AG10803 (cell line): ENCODE data around the gene PCSK2.
A peak's percentile ranks its signal among the peaks of the same experiment; 100 is the strongest.

Experiments
- DNase-seq: peaks from one replicate; pipeline ENCODE4 v3.0.0; 2010; ENCODE audit warnings: low read depth
- H3K4me3 ChIP-seq: 2 replicates; pipeline ENCODE4 v1.5.1; 2011; ENCODE audit warnings: mild to moderate bottlenecking, low read length, control low read depth
- TF ChIP-seq, protein P1 (sequence below): conservative IDR thresholded peaks from 2 replicates; pipeline ENCODE4 v1.5.1; 2011; ENCODE audit warnings: mild to moderate bottlenecking, low read length, control low read depth, inconsistent platforms

PCSK2 gene

DNA sequence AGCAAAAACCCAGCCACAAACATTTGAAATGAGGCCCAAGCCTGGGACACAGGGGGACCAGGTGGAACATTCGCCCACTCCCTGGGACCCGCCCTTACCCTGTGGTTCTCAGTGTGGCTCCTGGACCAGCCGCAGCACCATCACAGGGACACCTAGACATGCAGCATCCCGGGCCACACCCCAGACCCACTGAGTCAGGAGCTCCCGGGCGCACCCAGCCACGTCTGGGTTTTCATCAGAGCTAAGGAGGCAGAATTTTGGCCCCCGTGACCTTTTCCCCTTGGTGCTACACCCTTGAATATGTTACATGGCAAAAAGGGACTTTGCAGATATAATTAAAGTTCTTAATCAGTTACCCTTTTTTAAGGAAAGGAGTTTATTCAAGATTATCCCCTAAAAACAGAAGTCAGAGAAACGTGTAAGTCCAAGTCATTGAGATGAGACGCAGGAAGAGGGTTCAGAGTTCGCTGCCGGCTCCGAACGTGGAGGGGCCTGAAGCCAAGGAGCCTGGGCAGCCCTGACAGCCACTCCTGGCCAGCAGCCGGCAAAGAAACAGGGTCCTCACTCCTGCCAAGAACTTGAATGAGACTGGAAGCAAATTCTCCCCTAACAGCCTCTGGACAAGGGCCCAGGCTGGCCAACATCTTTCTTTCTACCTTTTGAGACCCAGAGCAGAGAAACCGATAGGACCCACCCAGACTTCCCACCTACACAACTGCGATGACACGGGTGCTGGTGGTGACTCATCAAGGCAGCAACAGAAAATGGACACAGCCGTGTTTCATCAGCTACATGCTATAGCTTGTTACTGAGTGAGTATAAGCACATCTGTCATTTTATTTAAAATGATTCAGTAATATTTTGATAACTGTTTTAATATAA, 279.0 kb downstream of the PCSK2 start:
- DNase-seq, result peak; percentile 10
- TF ChIP-seq, protein P1, sequence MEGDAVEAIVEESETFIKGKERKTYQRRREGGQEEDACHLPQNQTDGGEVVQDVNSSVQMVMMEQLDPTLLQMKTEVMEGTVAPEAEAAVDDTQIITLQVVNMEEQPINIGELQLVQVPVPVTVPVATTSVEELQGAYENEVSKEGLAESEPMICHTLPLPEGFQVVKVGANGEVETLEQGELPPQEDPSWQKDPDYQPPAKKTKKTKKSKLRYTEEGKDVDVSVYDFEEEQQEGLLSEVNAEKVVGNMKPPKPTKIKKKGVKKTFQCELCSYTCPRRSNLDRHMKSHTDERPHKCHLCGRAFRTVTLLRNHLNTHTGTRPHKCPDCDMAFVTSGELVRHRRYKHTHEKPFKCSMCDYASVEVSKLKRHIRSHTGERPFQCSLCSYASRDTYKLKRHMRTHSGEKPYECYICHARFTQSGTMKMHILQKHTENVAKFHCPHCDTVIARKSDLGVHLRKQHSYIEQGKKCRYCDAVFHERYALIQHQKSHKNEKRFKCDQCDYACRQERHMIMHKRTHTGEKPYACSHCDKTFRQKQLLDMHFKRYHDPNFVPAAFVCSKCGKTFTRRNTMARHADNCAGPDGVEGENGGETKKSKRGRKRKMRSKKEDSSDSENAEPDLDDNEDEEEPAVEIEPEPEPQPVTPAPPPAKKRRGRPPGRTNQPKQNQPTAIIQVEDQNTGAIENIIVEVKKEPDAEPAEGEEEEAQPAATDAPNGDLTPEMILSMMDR, result no peak
- H3K4me3 ChIP-seq, result peak overlapping the region; percentile 69

DNA sequence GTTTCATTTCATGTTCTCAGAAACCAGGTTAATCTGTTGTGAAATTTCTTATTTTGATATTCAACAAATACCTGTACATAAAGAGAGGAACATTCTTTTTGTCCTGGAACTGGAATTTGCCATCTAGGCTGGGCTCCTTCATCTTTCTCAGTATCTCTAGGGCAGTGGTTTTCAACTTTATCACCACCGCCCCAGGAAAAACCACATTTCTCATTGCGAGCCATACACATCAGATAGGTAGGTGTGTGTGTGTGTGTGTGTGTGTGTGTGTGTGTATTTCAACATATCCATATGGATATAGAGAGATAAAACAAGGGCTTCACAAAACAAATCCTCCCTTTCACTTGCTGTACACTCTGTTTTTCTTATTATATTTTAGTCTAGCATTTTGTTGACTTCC, 280.2 kb downstream of the PCSK2 start:
- TF ChIP-seq, protein P1, result no peak
- no peak overlapping the region for H3K4me3 ChIP-seq
- no peak for DNase-seq

DNA sequence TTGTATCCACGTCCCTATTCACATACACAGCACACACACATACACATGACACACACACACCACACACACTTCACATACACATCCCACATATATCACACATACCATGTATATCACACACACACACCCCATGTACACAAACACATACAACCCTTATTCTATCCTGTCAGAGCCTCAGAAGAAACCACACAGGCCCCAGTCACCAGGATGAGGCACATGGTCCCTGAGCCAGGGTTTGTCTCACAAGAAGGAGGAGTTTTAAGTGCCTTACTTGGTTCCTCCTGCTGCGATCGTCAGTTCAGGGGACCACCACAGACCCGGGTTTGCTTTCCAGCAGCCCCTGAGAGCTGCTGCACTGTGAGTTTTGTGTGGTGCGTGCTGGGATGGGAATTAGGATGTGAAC, 280.7 kb downstream of the PCSK2 start:
- no peak overlapping the region for H3K4me3 ChIP-seq
- DNase-seq, result no peak
- TF ChIP-seq, protein P1, result no peak

DNA sequence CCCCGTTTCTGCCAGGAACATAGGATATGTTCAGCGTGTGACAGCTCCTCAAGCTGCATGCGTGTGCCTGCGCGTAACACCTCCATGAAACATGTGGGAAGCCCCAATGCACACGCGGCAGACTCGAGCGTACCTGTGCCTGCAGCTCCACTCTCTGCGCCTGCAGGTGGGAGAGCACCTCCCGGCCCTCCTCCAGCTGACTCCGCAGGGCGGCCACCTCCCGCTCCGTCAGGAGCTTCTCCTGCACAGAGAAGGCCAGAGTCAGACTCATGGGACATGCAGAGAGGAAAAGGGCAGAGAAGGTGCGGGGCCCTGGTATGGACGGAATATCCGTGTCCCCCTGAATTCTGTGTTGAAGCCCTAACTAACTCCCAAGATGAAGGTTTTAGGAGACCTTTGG, 281.9 kb downstream of the PCSK2 start:
- H3K4me3 ChIP-seq, result no peak overlapping the region
- DNase-seq, result no peak
- TF ChIP-seq, protein P1, result no peak

DNA sequence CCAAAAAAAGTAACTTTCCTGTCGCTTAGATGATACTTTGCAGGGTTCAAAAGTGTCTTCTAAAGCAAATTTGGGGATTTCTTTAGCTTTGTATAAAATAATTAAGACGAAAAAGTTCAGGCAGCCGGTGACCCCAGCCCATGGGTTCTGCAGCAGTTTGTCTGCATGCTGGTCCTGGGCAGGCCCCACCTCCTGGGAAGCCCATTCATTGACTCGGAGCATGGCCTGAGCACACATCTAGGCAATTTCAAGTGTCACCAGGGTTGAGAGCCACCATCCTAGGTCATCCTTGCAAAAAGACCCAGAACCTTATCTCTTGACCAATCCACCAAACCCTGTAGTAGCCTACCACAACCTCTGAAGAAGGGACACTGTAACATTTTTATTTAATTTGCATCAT, 283.7 kb downstream of the PCSK2 start:
- TF ChIP-seq, protein P1, result no peak
- no peak overlapping the region for H3K4me3 ChIP-seq
- no peak for DNase-seq

DNA sequence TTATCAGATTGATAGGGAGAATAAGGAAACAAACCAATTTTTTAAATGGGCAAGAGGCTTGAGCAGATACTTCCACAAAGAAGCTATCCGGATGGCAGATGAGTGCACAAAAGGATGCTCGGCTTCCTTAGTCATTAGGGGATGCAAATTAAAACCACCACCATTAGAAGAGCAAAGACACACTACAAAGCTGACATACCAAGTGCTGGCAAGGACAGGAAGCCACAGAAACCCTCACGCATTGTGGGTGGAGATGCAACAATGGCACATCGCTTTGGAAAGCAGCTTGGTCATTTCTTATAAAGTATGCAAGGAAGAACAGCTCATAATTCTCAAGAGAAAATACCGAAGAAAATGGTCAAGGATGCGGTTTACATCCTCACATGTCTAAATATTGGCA, 284.6 kb downstream of the PCSK2 start:
- DNase-seq, result no peak

More for the DNA sequence above, 284.6 kb downstream of the PCSK2 start:
- H3K4me3 ChIP-seq, result no peak overlapping the region
- TF ChIP-seq, protein P1, result no peak
